Measurements from ENCODE around the gene CASQ1.

GRCh38 chr1:160207771-160208556, 17.6 kb downstream of the CASQ1 start:
- no peak for TF ChIP-seq CTCF (IDR thresholded peaks at IDR 0.05)
- no peak for TF ChIP-seq EP300 (IDR thresholded peaks at IDR 0.05)
- no peak for TF ChIP-seq POLR2A (IDR thresholded peaks at IDR 0.05)

Data from ovary (tissue), 3 donors.